Measurements from ENCODE around the gene ARL4A. TPM values are rescaled to one million over a fixed set of nuclear protein-coding genes. Genes with fewer than 3 reads are reported as not detected.

The ARL4A gene
- total and polyA plus RNA-seq, 2 of the 13 experiments (the other 11 are each of a cell fraction or from before 2014, with no cell fraction given) = 10.8 to 25.6 TPM

- TF ChIP-seq, protein P1, sequence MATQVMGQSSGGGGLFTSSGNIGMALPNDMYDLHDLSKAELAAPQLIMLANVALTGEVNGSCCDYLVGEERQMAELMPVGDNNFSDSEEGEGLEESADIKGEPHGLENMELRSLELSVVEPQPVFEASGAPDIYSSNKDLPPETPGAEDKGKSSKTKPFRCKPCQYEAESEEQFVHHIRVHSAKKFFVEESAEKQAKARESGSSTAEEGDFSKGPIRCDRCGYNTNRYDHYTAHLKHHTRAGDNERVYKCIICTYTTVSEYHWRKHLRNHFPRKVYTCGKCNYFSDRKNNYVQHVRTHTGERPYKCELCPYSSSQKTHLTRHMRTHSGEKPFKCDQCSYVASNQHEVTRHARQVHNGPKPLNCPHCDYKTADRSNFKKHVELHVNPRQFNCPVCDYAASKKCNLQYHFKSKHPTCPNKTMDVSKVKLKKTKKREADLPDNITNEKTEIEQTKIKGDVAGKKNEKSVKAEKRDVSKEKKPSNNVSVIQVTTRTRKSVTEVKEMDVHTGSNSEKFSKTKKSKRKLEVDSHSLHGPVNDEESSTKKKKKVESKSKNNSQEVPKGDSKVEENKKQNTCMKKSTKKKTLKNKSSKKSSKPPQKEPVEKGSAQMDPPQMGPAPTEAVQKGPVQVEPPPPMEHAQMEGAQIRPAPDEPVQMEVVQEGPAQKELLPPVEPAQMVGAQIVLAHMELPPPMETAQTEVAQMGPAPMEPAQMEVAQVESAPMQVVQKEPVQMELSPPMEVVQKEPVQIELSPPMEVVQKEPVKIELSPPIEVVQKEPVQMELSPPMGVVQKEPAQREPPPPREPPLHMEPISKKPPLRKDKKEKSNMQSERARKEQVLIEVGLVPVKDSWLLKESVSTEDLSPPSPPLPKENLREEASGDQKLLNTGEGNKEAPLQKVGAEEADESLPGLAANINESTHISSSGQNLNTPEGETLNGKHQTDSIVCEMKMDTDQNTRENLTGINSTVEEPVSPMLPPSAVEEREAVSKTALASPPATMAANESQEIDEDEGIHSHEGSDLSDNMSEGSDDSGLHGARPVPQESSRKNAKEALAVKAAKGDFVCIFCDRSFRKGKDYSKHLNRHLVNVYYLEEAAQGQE (IDR thresholded peaks at IDR 0.05; ENCODE audit: borderline replicate concordance in 1 of 2, low read depth in 1 of 2, low read length in 2 of 2) = peak in 1 of 2 experiments; percentile 27; a peak in 1 of 4 replicates
- no peak for TF ChIP-seq ADNP (CRISPR knock-in tag; IDR thresholded peaks at IDR 0.05)
- TF ChIP-seq ZNF672 (CRISPR knock-in tag; IDR thresholded peaks at IDR 0.05) = no peak
- no peak for TF ChIP-seq MLXIP (CRISPR knock-in tag; IDR thresholded peaks at IDR 0.05; ENCODE audit: borderline replicate concordance)
- peak; percentile 80; the same call in 1 of the 2 replicates for TF ChIP-seq ZNF281 (CRISPR knock-in tag; IDR thresholded peaks at IDR 0.05; ENCODE audit: borderline replicate concordance)
- 0 out of 2 replicates have a peak, but pooled peaks have one; percentile 30 for TF ChIP-seq GFI1 (CRISPR knock-in tag; IDR thresholded peaks at IDR 0.05; ENCODE audit: borderline replicate concordance)
- no peak for TF ChIP-seq KLF13 (CRISPR knock-in tag; IDR thresholded peaks at IDR 0.05)
- TF ChIP-seq FOXP1 (IDR thresholded peaks at IDR 0.05) = no peak
- peak; percentile 77 for TF ChIP-seq FOXP1 (CRISPR knock-in tag; IDR thresholded peaks at IDR 0.05)
- TF ChIP-seq ZNF205 (CRISPR knock-in tag; IDR thresholded peaks at IDR 0.05) = peak; percentile 57; the same call in 1 of the 2 replicates
- TF ChIP-seq RCOR2 (CRISPR knock-in tag; IDR thresholded peaks at IDR 0.05) = peak; percentile 56; the same call in 1 of the 2 replicates
- TF ChIP-seq ZFP62 (CRISPR knock-in tag; IDR thresholded peaks at IDR 0.05) = no peak
- TF ChIP-seq, protein P2, sequence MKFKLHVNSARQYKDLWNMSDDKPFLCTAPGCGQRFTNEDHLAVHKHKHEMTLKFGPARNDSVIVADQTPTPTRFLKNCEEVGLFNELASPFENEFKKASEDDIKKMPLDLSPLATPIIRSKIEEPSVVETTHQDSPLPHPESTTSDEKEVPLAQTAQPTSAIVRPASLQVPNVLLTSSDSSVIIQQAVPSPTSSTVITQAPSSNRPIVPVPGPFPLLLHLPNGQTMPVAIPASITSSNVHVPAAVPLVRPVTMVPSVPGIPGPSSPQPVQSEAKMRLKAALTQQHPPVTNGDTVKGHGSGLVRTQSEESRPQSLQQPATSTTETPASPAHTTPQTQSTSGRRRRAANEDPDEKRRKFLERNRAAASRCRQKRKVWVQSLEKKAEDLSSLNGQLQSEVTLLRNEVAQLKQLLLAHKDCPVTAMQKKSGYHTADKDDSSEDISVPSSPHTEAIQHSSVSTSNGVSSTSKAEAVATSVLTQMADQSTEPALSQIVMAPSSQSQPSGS (CRISPR knock-in tag; IDR thresholded peaks at IDR 0.05) = peak; percentile 63; the same call in 1 of the 2 replicates
- peak; percentile 95 for TF ChIP-seq NR2F2 (IDR thresholded peaks at IDR 0.05; ENCODE audit: borderline replicate concordance, low read depth)
- TF ChIP-seq CBFB (CRISPR knock-in tag; IDR thresholded peaks at IDR 0.05) = no peak
- TF ChIP-seq PPARG (CRISPR knock-in tag; conservative IDR thresholded peaks at IDR 0.05) = peak; percentile 78; the same call in 1 of the 2 replicates
- TF ChIP-seq ZNF816 (CRISPR knock-in tag; IDR thresholded peaks at IDR 0.05; ENCODE audit: borderline replicate concordance) = no peak
- TF ChIP-seq STAG1 (CRISPR knock-in tag; IDR thresholded peaks at IDR 0.05) = no peak
- TF ChIP-seq SOX6 (IDR thresholded peaks at IDR 0.05) = no peak
- peak; percentile 87 for TF ChIP-seq SOX6 (CRISPR knock-in tag; IDR thresholded peaks at IDR 0.05)
Observed at GRCh38 chr7:12640299-12641096, 46.9 kb upstream of the ARL4A start (continued).

Data from HepG2 (cell line).